ENCODE measurements around the gene RFLNA. TPM values are rescaled to one million over a fixed set of nuclear protein-coding genes. Genes with fewer than 3 reads are reported as not detected.

Gene RFLNA
- total RNA-seq, 1 donor from 2014 or later = 1.0 TPM

DNA sequence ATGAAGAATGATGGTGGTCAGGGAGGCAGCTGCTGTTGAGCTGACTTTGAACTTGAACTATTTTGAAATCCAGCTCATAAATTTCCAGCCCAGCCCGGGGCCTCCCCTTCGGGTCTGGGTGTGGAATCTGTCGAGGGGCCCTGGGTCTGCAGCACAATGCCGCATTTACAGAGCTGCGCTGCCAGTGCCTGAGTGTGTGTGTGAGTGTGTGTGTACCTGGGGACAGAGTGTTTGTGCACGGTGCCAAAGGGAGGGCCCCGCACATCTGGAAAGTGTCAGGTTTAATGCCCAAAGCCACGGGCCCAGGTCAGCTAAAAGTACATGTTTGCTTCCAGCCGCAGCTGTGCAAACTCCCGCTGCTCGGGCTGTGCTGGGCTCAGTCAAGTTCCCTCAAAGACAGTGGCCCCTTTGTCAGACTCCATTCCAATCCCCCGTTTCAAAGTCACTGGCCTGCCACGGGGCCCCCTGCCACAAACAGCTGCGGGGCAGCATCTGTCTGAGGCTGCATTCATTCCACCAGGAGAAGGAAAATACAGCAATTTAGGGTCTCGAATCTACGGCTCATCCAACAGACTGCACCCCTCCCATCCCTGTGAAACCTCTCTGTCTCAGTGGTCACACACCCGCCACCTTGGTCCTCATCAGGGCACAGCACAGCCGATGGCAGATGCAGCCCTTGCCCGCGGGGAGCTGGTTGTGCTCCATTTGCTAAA is 16.3 kb upstream of the RFLNA start:
- peaks cover 4% of the 10 kb centered on the region for H3K9me3 Mint-ChIP-seq (ENCODE audit: low read depth)
- H3K4me1 Mint-ChIP-seq (ENCODE audit: low read depth) = peaks cover 23% of the 10 kb centered on the region
- H3K27me3 Mint-ChIP-seq (ENCODE audit: low read depth) = peaks cover 30% of the 10 kb centered on the region
- H3K4me3 Mint-ChIP-seq (ENCODE audit: unreplicated experiment) = no peak overlapping the region
- TF ChIP-seq, protein P1, sequence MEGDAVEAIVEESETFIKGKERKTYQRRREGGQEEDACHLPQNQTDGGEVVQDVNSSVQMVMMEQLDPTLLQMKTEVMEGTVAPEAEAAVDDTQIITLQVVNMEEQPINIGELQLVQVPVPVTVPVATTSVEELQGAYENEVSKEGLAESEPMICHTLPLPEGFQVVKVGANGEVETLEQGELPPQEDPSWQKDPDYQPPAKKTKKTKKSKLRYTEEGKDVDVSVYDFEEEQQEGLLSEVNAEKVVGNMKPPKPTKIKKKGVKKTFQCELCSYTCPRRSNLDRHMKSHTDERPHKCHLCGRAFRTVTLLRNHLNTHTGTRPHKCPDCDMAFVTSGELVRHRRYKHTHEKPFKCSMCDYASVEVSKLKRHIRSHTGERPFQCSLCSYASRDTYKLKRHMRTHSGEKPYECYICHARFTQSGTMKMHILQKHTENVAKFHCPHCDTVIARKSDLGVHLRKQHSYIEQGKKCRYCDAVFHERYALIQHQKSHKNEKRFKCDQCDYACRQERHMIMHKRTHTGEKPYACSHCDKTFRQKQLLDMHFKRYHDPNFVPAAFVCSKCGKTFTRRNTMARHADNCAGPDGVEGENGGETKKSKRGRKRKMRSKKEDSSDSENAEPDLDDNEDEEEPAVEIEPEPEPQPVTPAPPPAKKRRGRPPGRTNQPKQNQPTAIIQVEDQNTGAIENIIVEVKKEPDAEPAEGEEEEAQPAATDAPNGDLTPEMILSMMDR (IDR thresholded peaks at IDR 0.05) = no peak
- H3K36me3 Mint-ChIP-seq (ENCODE audit: low read depth) = peaks cover 3% of the 10 kb centered on the region
- DNase-seq (ENCODE audit: low spot score) = no peak
- no peak overlapping the region for H3K27ac Mint-ChIP-seq (ENCODE audit: unreplicated experiment)

DNA sequence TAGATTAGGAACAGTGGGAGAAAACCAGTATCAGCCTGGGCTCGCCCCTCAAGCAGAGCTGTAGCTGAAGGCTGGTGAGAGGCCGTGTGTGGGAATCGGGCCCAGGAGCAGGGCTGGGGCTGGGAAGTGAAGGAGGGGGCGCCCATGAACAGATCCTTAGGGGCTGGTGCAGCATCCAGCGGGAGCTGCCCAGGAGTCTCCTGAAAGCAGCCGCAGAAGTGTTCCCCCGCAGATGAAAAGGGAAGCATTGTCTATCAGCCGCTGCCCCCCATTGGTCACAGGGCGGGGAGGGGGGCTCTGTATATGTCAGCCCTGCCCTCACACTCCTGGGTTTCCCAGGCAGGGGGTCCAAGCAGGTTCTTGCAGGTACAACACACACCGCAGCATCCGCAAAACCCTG is 15.6 kb upstream of the RFLNA start:
- Mint-ChIP-seq H3K9me3 (ENCODE audit: low read depth) (peaks cover 7% of the 10 kb centered on the region), H3K27me3 (ENCODE audit: low read depth) (peaks cover 33% of the 10 kb centered on the region), H3K36me3 (ENCODE audit: low read depth) (peaks cover 3% of the 10 kb centered on the region), H3K4me1 (ENCODE audit: low read depth) (peaks cover 25% of the 10 kb centered on the region), H3K4me3 (ENCODE audit: unreplicated experiment) (no peak overlapping the region), H3K27ac (ENCODE audit: unreplicated experiment) (no peak overlapping the region)
- DNase-seq (ENCODE audit: low spot score) = no peak
- TF ChIP-seq, protein P1 (IDR thresholded peaks at IDR 0.05) = no peak

DNA sequence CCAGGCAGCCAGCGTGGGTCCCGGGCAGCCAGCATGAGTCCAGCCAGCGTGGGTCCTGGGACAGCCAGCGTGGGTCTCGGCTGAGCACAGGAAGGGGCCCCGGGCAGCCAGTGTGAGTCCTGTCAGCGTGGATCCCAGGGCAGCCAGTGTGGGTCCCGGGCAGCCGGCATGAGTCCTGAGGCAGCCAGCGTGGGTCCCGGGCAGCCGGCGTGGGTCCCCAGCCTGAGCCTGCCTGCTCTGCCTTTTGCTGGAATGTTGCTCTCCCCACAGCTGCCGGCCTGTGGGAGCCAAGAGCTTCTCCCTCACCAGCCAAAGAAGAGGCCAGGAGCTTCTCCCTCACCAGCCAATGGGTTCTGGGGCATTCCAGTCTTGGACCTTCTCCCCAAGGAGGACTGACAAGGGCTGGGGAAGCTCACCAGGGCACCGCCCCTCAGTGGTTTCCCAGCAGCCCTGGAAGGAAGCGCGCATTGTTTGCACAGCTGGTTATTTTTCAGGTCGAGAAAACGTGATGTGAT is 15.0 kb upstream of the RFLNA start:
- peaks cover 34% of the 10 kb centered on the region for H3K27me3 Mint-ChIP-seq (ENCODE audit: low read depth)
- H3K9me3 Mint-ChIP-seq (ENCODE audit: low read depth) = peaks cover 13% of the 10 kb centered on the region
- DNase-seq (ENCODE audit: low spot score) = no peak
- no peak overlapping the region for H3K27ac Mint-ChIP-seq (ENCODE audit: unreplicated experiment)
- peaks cover 5% of the 10 kb centered on the region for H3K36me3 Mint-ChIP-seq (ENCODE audit: low read depth)
- H3K4me1 Mint-ChIP-seq (ENCODE audit: low read depth) = peaks cover 25% of the 10 kb centered on the region
- TF ChIP-seq, protein P1 (IDR thresholded peaks at IDR 0.05) = no peak
- H3K4me3 Mint-ChIP-seq (ENCODE audit: unreplicated experiment) = no peak overlapping the region

DNA sequence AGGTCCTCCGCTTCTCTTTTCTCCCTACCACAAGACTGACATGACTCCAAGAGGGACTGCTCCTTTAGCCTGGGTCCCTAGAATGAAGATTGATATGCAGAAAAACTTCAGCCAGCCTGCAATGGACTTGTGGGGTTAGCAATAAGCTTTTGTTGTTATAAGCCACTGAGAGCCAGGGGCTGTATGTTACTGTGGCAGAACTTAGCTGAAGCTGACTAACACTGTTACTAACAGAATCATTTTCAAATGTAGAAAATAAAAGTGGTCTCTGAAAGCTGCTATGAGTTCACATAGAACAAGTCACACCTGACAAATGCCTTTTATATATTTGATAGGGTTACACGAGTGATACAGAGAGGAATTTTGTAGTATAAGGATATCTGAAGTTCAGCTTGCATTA is 13.6 kb upstream of the RFLNA start:
- H3K27ac Mint-ChIP-seq (ENCODE audit: unreplicated experiment) = no peak overlapping the region
- H3K4me3 Mint-ChIP-seq (ENCODE audit: unreplicated experiment) = no peak overlapping the region
- H3K9me3 Mint-ChIP-seq (ENCODE audit: low read depth) = peaks cover 18% of the 10 kb centered on the region
- peaks cover 35% of the 10 kb centered on the region for H3K27me3 Mint-ChIP-seq (ENCODE audit: low read depth)
- peaks cover 11% of the 10 kb centered on the region for H3K36me3 Mint-ChIP-seq (ENCODE audit: low read depth)
- DNase-seq (ENCODE audit: low spot score) = no peak
- H3K4me1 Mint-ChIP-seq (ENCODE audit: low read depth) = peaks cover 25% of the 10 kb centered on the region
- TF ChIP-seq, protein P1 (IDR thresholded peaks at IDR 0.05) = no peak

DNA sequence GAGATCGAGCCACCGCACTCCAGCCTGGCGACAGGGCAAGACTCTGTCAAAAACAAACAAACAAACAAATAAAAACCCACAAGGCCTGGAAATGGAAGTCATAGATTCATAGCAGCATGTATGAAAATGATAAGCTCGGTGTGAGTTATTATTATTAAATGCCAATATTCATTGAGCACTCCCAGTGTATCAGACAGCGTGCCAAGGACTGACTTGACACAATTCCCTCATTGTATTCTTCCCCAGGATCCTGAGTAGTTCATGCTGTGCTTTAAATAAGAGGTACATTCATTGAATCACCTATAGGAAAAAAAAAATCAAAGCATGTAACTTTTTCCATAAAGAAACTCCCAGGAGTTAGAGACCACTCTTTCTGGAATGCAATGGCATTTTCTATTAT is 12.6 kb upstream of the RFLNA start:
- Mint-ChIP-seq H3K27me3 (ENCODE audit: low read depth) (peaks cover 29% of the 10 kb centered on the region), H3K36me3 (ENCODE audit: low read depth) (peaks cover 11% of the 10 kb centered on the region), H3K27ac (ENCODE audit: unreplicated experiment) (no peak overlapping the region), H3K9me3 (ENCODE audit: low read depth) (peaks cover 18% of the 10 kb centered on the region), H3K4me1 (ENCODE audit: low read depth) (peaks cover 28% of the 10 kb centered on the region), H3K4me3 (ENCODE audit: unreplicated experiment) (no peak overlapping the region)
- DNase-seq (ENCODE audit: low spot score) = no peak
- TF ChIP-seq, protein P1 (IDR thresholded peaks at IDR 0.05) = no peak

Measured in chondrocyte (in vitro differentiated cells).